Limb (tissue), 2 donors: Measurements from ENCODE around the gene FHOD3.
"Not testable (repeated sequence)": the region's sequence is repeated elsewhere in the genome, so short reads cannot be mapped to it uniquely, and the experiment has no call there.

Experiments used
- DNase-seq, 2 donors: peaks; one replicate each; pipeline ENCODE4 v3.0.0-alpha.2; 2016; ENCODE audit errors: extremely low spot score in 2 of 2

Gene FHOD3

GRCh38 chr18:36776650-36777049 is 479.1 kb downstream of the FHOD3 start:
- no peak for DNase-seq

GRCh38 chr18:36777566-36777965 is 480.1 kb downstream of the FHOD3 start:
- no peak for DNase-seq

- no peak for DNase-seq
Observed at GRCh38 chr18:36780748-36781147, 483.2 kb downstream of the FHOD3 start.

- no peak for DNase-seq
Observed at GRCh38 chr18:36782710-36783109, 485.2 kb downstream of the FHOD3 start.

- DNase-seq, result no peak
Observed at GRCh38 chr18:36783792-36784191, 486.3 kb downstream of the FHOD3 start.

- DNase-seq, result no peak
Observed at GRCh38 chr18:36786686-36787085, 489.2 kb downstream of the FHOD3 start.

GRCh38 chr18:36792634-36793283 is 495.2 kb downstream of the FHOD3 start:
- DNase-seq, result no peak

GRCh38 chr18:36798738-36799473 is 501.4 kb downstream of the FHOD3 start:
- no peak for DNase-seq

- no peak for DNase-seq
Observed at GRCh38 chr18:36805105-36805504, 507.6 kb downstream of the FHOD3 start.

GRCh38 chr18:36808681-36809080 is 511.2 kb downstream of the FHOD3 start:
- DNase-seq, result no peak

GRCh38 chr18:36809590-36810381 is 512.3 kb downstream of the FHOD3 start:
- peak; percentile 39 to 90 for DNase-seq

- DNase-seq, result no peak
Observed at GRCh38 chr18:36811430-36811829, 513.9 kb downstream of the FHOD3 start.

GRCh38 chr18:36811955-36812354 is 514.4 kb downstream of the FHOD3 start:
- DNase-seq, result no peak

GRCh38 chr18:36812678-36813077 is 515.2 kb downstream of the FHOD3 start:
- DNase-seq, result no peak

GRCh38 chr18:36813101-36813775 is 515.7 kb downstream of the FHOD3 start:
- no peak for DNase-seq

GRCh38 chr18:36813824-36814223 is 516.3 kb downstream of the FHOD3 start:
- DNase-seq, result no peak

GRCh38 chr18:36814994-36815393 is 517.5 kb downstream of the FHOD3 start:
- DNase-seq, result no peak

GRCh38 chr18:36816096-36816495 is 518.6 kb downstream of the FHOD3 start:
- not testable (repeated sequence) for DNase-seq

GRCh38 chr18:36817039-36817438 is 519.5 kb downstream of the FHOD3 start:
- DNase-seq, result no peak

GRCh38 chr18:36818652-36819051 is 521.1 kb downstream of the FHOD3 start:
- no peak for DNase-seq

- DNase-seq, result no peak
Observed at GRCh38 chr18:36819621-36820020, 522.1 kb downstream of the FHOD3 start.

GRCh38 chr18:36821681-36822080 is 524.2 kb downstream of the FHOD3 start:
- no peak for DNase-seq
